ENCODE data around the gene NFE2L3. TPM values are rescaled to one million over a fixed set of nuclear protein-coding genes. Genes with fewer than 3 reads are reported as not detected.
"Not testable (repeated sequence)": the region's sequence is repeated elsewhere in the genome, so short reads cannot be mapped to it uniquely, and the experiment has no call there.

Gene NFE2L3
- polyA plus RNA-seq, 3 donors = 30.8 to 46.1 (median 40.9) TPM

- no peak for DNase-seq (ENCODE audit: low read depth in 3 of 3, low spot score in 2 of 3)
Observed at GRCh38 chr7:26147030-26147429, 5.0 kb upstream of the NFE2L3 start.

GRCh38 chr7:26147646-26148306 is 4.2 kb upstream of the NFE2L3 start:
- not testable (repeated sequence) for DNase-seq (ENCODE audit: low read depth in 3 of 3, low spot score in 2 of 3)

GRCh38 chr7:26148307-26148700 is 3.7 kb upstream of the NFE2L3 start:
- DNase-seq (ENCODE audit: low read depth in 3 of 3, low spot score in 2 of 3) = not testable (repeated sequence)

GRCh38 chr7:26149391-26149977 is 2.5 kb upstream of the NFE2L3 start:
- no peak for DNase-seq (ENCODE audit: low read depth in 3 of 3, low spot score in 2 of 3)

GRCh38 chr7:26151096-26151495 is 902 bp upstream of the NFE2L3 start:
- no peak for DNase-seq (ENCODE audit: low read depth in 3 of 3, low spot score in 2 of 3)

- DNase-seq (ENCODE audit: low read depth in 3 of 3, low spot score in 2 of 3) = no peak
Observed at GRCh38 chr7:26151650-26151952, 397 bp upstream of the NFE2L3 start.

- DNase-seq (ENCODE audit: low read depth in 3 of 3, low spot score in 2 of 3) = not testable (repeated sequence)
Observed at GRCh38 chr7:26152782-26153240, 813 bp downstream of the NFE2L3 start.

- DNase-seq (ENCODE audit: low read depth in 3 of 3, low spot score in 2 of 3) = no peak
Observed at GRCh38 chr7:26153241-26153822, 1.3 kb downstream of the NFE2L3 start.

- no peak for DNase-seq (ENCODE audit: low read depth in 3 of 3, low spot score in 2 of 3)
Observed at GRCh38 chr7:26153823-26154783, 2.1 kb downstream of the NFE2L3 start.

- DNase-seq (ENCODE audit: low read depth in 3 of 3, low spot score in 2 of 3) = no peak
Observed at GRCh38 chr7:26155531-26156375, 3.8 kb downstream of the NFE2L3 start.

- DNase-seq (ENCODE audit: low read depth in 3 of 3, low spot score in 2 of 3) = no peak
Observed at GRCh38 chr7:26156451-26157420, 4.7 kb downstream of the NFE2L3 start.

GRCh38 chr7:26157520-26158105 is 5.6 kb downstream of the NFE2L3 start:
- no peak for DNase-seq (ENCODE audit: low read depth in 3 of 3, low spot score in 2 of 3)

GRCh38 chr7:26159243-26159642 is 7.2 kb downstream of the NFE2L3 start:
- DNase-seq (ENCODE audit: low read depth in 3 of 3, low spot score in 2 of 3) = no peak

GRCh38 chr7:26160896-26161295 is 8.9 kb downstream of the NFE2L3 start:
- no peak for DNase-seq (ENCODE audit: low read depth in 3 of 3, low spot score in 2 of 3)

- no peak for DNase-seq (ENCODE audit: low read depth in 3 of 3, low spot score in 2 of 3)
Observed at GRCh38 chr7:26162431-26162830, 10.4 kb downstream of the NFE2L3 start.

- not testable (repeated sequence) for DNase-seq (ENCODE audit: low read depth in 3 of 3, low spot score in 2 of 3)
Observed at GRCh38 chr7:26163804-26164203, 11.8 kb downstream of the NFE2L3 start.

- DNase-seq (ENCODE audit: low read depth in 3 of 3, low spot score in 2 of 3) = no peak
Observed at GRCh38 chr7:26165950-26166683, 14.1 kb downstream of the NFE2L3 start.

- no peak for DNase-seq (ENCODE audit: low read depth in 3 of 3, low spot score in 2 of 3)
Observed at GRCh38 chr7:26166684-26167266, 14.8 kb downstream of the NFE2L3 start.
